ENCODE results near the gene NAA60.

DNA sequence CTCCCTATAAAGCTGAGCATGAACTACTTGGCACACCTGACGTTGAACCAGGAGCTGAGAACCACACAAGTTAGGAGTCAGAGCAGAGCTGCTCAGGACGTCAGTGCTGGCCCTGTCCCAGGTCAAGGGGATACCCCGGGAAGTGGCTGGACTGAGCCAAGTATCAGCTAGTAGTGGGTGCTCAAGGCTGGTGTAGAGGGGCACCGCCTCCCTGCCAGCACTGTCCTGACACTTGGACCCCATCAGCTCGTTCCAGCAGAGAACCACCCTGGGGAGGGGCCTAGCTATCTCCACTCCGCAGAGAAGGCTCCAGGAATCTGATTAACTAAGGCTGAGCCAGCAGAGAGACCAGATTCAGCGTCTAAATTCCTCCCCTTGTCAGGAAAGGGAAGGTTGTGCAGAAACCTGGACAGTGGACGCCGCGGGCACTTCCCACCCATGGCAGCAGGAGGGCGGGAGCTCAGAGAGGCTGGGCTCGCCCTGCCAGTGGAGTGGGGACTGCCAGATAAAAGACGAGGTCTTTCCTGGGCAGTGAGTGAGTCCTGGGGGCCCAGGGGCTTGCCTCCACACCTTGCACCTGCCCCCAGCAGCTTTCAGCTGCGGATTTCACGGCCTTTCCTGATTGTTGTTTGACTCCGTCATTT lies 30.8 kb downstream of the NAA60 start:
- TF ChIP-seq POLR2A (IDR thresholded peaks at IDR 0.05; ENCODE audit: low read length) (no peak), GATA1 (IDR thresholded peaks at IDR 0.05; ENCODE audit: low read depth, low read length) (no peak)
